Ovary (tissue), 3 donors: Measurements from ENCODE around the gene REEP5.

ENCODE experiments used
- CTCF ChIP-seq, 3 donors: fragments of 450-650 bp in 2 of 3; fragments of 200-600 bp in 1 of 3; IDR thresholded peaks; one replicate each; pipeline versions ENCODE4 v1.5.1 to v1.8.0; 2016 to 2022; ENCODE audit warnings: antibody characterized with exemption in 3 of 3, mild to moderate bottlenecking in 1 of 3
- POLR2A ChIP-seq: fragments of 450-650 bp; IDR thresholded peaks from one replicate; pipeline ENCODE4 v1.6.1; 2017; ENCODE audit warnings: antibody characterized with exemption, mild to moderate bottlenecking, moderate library complexity
- donor health status: DM: no; HTN: no; CAD: no.

DNA sequence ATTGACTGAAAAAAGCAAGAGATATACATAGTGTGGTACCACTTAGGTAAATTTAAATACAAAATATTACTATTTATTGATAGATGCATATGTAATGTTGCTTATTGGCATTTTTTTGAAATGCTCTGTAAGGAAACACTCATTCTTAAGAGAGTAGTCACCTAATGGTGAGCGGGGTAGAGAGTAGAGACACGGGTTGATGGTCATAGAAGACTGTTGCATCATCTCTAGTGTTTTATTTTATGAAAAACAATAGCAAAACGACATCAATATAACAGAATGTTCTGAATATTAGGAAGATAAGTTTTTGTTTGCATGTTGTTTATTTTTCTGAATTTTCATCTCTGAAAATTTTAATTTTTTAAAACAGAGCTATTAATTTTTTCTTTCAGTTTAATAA is 56.9 kb downstream of the REEP5 start:
- TF ChIP-seq POLR2A (no peak), CTCF (IDR thresholded peaks at IDR 0.05) (no peak)
